ENCODE measurements around the gene NPEPPS.

NPEPPS gene

GRCh38 chr17:47622180-47622549 lies 91.3 kb downstream of the NPEPPS start:
- Histone ChIP-seq H3K4me2 (ENCODE audit: low read depth, low read length, poor library complexity, severe bottlenecking) (no peak overlapping the region), H4K20me1 (ENCODE audit: low read depth, low read length) (no peaks in the 10 kb centered on the region), H3K9me3 (ENCODE audit: insufficient read depth, low read length) (no peaks in the 10 kb centered on the region), H3K9ac (ENCODE audit: low read length) (no peak overlapping the region), H3K27me3 (ENCODE audit: low read length) (no peaks in the 10 kb centered on the region), H3K9me2 (replicated peaks; ENCODE audit: insufficient read depth, low read length) (no peaks in the 10 kb centered on the region), H3K36me3 (ENCODE audit: low read length) (peaks cover 15% of the 10 kb centered on the region; the same call in 1 of the 2 replicates), H2AFZ (ENCODE audit: low read depth, low read length, severe bottlenecking) (no peak overlapping the region), H3K4me3 (ENCODE audit: insufficient read depth, low read length, poor library complexity, severe bottlenecking) (no peak overlapping the region), H3K27ac (ENCODE audit: low read depth, low read length) (no peak overlapping the region), H3F3A (ENCODE audit: insufficient read depth) (peaks cover 1% of the 10 kb centered on the region; the same call in 1 of the 2 replicates), H3K79me2 (ENCODE audit: insufficient read depth, low read length) (no peaks in the 10 kb centered on the region)
- TF ChIP-seq EZH2phosphoT487 (conservative IDR thresholded peaks at IDR 0.05; ENCODE audit: low read length) (no peak), CTCF (IDR thresholded peaks at IDR 0.05; ENCODE audit: insufficient read depth, low read length, poor library complexity, severe bottlenecking) (no peak)

GRCh38 chr17:47624727-47625068 lies 93.8 kb downstream of the NPEPPS start:
- Histone ChIP-seq H3F3A (ENCODE audit: insufficient read depth) (no peaks in the 10 kb centered on the region), H3K36me3 (ENCODE audit: low read length) (peaks cover 12% of the 10 kb centered on the region; the same call in 1 of the 2 replicates)
- TF ChIP-seq CTCF (IDR thresholded peaks at IDR 0.05; ENCODE audit: insufficient read depth, low read length, poor library complexity, severe bottlenecking) (no peak), EZH2phosphoT487 (conservative IDR thresholded peaks at IDR 0.05; ENCODE audit: low read length) (no peak)

GRCh38 chr17:47628014-47628566 lies 97.2 kb downstream of the NPEPPS start:
- Histone ChIP-seq H3F3A (ENCODE audit: insufficient read depth) (no peaks in the 10 kb centered on the region), H4K20me1 (ENCODE audit: low read depth, low read length) (no peaks in the 10 kb centered on the region), H3K27me3 (ENCODE audit: low read length) (no peaks in the 10 kb centered on the region), H3K4me2 (ENCODE audit: low read depth, low read length, poor library complexity, severe bottlenecking) (no peak overlapping the region), H3K9me3 (ENCODE audit: insufficient read depth, low read length) (no peaks in the 10 kb centered on the region), H3K27ac (ENCODE audit: low read depth, low read length) (no peak overlapping the region), H3K9ac (ENCODE audit: low read length) (no peak overlapping the region), H2AFZ (ENCODE audit: low read depth, low read length, severe bottlenecking) (no peak overlapping the region), H3K9me2 (replicated peaks; ENCODE audit: insufficient read depth, low read length) (no peaks in the 10 kb centered on the region), H3K4me3 (ENCODE audit: insufficient read depth, low read length, poor library complexity, severe bottlenecking) (no peak overlapping the region), H3K79me2 (ENCODE audit: insufficient read depth, low read length) (no peaks in the 10 kb centered on the region), H3K36me3 (ENCODE audit: low read length) (no peaks in the 10 kb centered on the region)
- TF ChIP-seq CTCF (IDR thresholded peaks at IDR 0.05; ENCODE audit: insufficient read depth, low read length, poor library complexity, severe bottlenecking) = no peak
- TF ChIP-seq EZH2phosphoT487 (conservative IDR thresholded peaks at IDR 0.05; ENCODE audit: low read length) = no peak

More at GRCh38 chr17:47624727-47625068, 93.8 kb downstream of the NPEPPS start:
- no peaks in the 10 kb centered on the region for H3K9me3 ChIP-seq (ENCODE audit: insufficient read depth, low read length)
- H3K27me3 ChIP-seq (ENCODE audit: low read length) = no peaks in the 10 kb centered on the region
- no peak overlapping the region for H2AFZ ChIP-seq (ENCODE audit: low read depth, low read length, severe bottlenecking)
- H3K4me3 ChIP-seq (ENCODE audit: insufficient read depth, low read length, poor library complexity, severe bottlenecking) = no peak overlapping the region
- no peaks in the 10 kb centered on the region for H3K9me2 ChIP-seq (replicated peaks; ENCODE audit: insufficient read depth, low read length)
- H4K20me1 ChIP-seq (ENCODE audit: low read depth, low read length) = no peaks in the 10 kb centered on the region
- no peak overlapping the region for H3K4me2 ChIP-seq (ENCODE audit: low read depth, low read length, poor library complexity, severe bottlenecking)
- no peak overlapping the region for H3K27ac ChIP-seq (ENCODE audit: low read depth, low read length)
- H3K79me2 ChIP-seq (ENCODE audit: insufficient read depth, low read length) = no peaks in the 10 kb centered on the region
- no peak overlapping the region for H3K9ac ChIP-seq (ENCODE audit: low read length)

All from SU-DHL-6 (cell line).